Heart left ventricle (tissue), 16 donors: ENCODE results near the gene LILRA5. TPM values are rescaled to one million over a fixed set of nuclear protein-coding genes. Genes with fewer than 3 reads are reported as not detected.

Experiments used
- ATAC-seq, 4 donors: fragments of 200-7000 bp; cut with Tn5 transposase; one replicate each; pipeline ENCODE4 v1.9.1; 2020 to 2022; ENCODE audit warnings: moderate library complexity in 4 of 4, mild to moderate bottlenecking in 3 of 4, moderate number of reproducible peaks in 1 of 4
- DNase-seq, 5 donors: peaks; one replicate each; pipeline ENCODE4 v3.0.0-alpha.2; 2020
- H3K27ac ChIP-seq, 12 donors: fragments of 200-600 bp; sonication (generic) in 4 of 12; one replicate each; pipeline versions ENCODE4 v1.5.0 to v1.8.0; 2016 to 2022; ENCODE audit warnings: mild to moderate bottlenecking in 2 of 12
- H3K27me3 ChIP-seq, 9 donors: fragments of 200-600 bp; sonication (generic) in 2 of 9; one replicate each; pipeline versions ENCODE4 v1.5.1 to v1.8.0; 2016 to 2022; ENCODE audit warnings: mild to moderate bottlenecking in 3 of 9
- H3K36me3 ChIP-seq, 9 donors: fragments of 200-600 bp; sonication (generic) in 2 of 9; one replicate each; pipeline versions ENCODE4 v1.5.0 to v1.8.0; 2018 to 2022; ENCODE audit warnings: mild to moderate bottlenecking in 2 of 9
- H3K4me1 ChIP-seq, 12 donors: fragments of 200-600 bp; sonication (generic) in 4 of 12; one replicate each; pipeline versions ENCODE4 v1.5.0 to v1.8.0; 2016 to 2022; ENCODE audit warnings: mild to moderate bottlenecking in 3 of 12
- H3K4me3 ChIP-seq, 12 donors: fragments of 200-600 bp; sonication (generic) in 4 of 12; one replicate each; pipeline versions ENCODE4 v1.5.0 to v1.8.0; 2017 to 2022; ENCODE audit warnings: mild to moderate bottlenecking in 9 of 12, moderate library complexity in 4 of 12
- H3K9me3 ChIP-seq, 12 donors: fragments of 200-600 bp; sonication (generic) in 4 of 12; one replicate each; pipeline versions ENCODE4 v1.5.0 to v1.8.0; 2016 to 2022; ENCODE audit warnings: mild to moderate bottlenecking in 1 of 12
- CTCF ChIP-seq, 12 donors: fragments of 200-600 bp; sonication (generic) in 4 of 12; IDR thresholded peaks; one replicate each; pipeline versions ENCODE4 v1.5.0 to v1.8.0; 2018 to 2022; ENCODE audit warnings: antibody characterized with exemption in 12 of 12, mild to moderate bottlenecking in 5 of 12
- POLR2A ChIP-seq, 2 donors: fragments of 450-650 bp; IDR thresholded peaks; one replicate each; pipeline ENCODE4 v1.6.1; 2017; ENCODE audit warnings: antibody characterized with exemption in 2 of 2, mild to moderate bottlenecking in 2 of 2, moderate library complexity in 2 of 2
- WGBS, 4 donors: extraction: QIAGEN DNeasy Blood & Tissue Kit in 2 of 4; methylation state at CpG; one replicate each; pipeline versions ENCODE4 v1.1.5 to v1.1.7; 2013 to 2018; 5-methylcytosine and 5-hydroxymethylcytosine counted together
- intact Hi-C, 10 donors: fragments of 100-400 bp; cut with DNase I; formaldehyde crosslinking; loops; one replicate each; pipeline versions ENCODE4 v1.11.1 to v1.14.2; 2022
- polyA plus RNA-seq, 2 donors: library from polyadenylated mRNA; stranded (reverse); fragments of 200-250 nt; gene quantifications; one replicate each; pipeline ENCODE4 v1.2.3, GENCODE V29; 2013
- total RNA-seq, 9 donors: library from RNA; depleted of rRNA in 2 of 9; stranded (reverse); fragments of >200 nt in 2 of 9; fragmentation: NEBNext Ultra II Directional in 3 of 9; extraction: Animal tissue kit (Norgen Biotek cat#: 25700) in 3 of 9; gene quantifications; one replicate each; pipeline versions ENCODE4 v1.1.0 to v1.2.4, GENCODE V29; 2016 to 2023
- donor health status: ischemic (EF 13 %, LVEDD 7.1; RV severe dilation, severe dysfunction).
- donor health status: healthy with polysubstance abuse.
- donor health status: DM: no; HTN: yes; CAD: no.
- donor health status: DM: no; HTN: no; CAD: no.
- donor health status: ischemic (EF 25% LVEDD 6.9; RV normal size, moderate dysfunction).
- donor health status: ischemic (EF 25% LVEDD 5.7; RV mildly dilated, moderate dysfunction).
- donor health status: healthy.
- donor health status: DM: yes; HTN: yes; CAD: no.
- donor health status: ischemic (EF 35%, LVEDD 5.7; RV mildly dilated, moderate dysfunction).
- donor health status: nonischemic (EF 11% LVEDD 7.7; RV severe dilation, severe dysfunction).
- donor health status: DM: yes; HTN: yes; CAD: no.
- donor health status: PGD.
- donor health status: ischemic (EF 29% LVEDD 5.4; RV normal size, mild dysfunction).
- donor health status: nonischemic (EF 23%, LVEDD 6.1; RV moderate dilation, normal function).

The LILRA5 gene
- total and polyA plus RNA-seq, 11 donors = 0.19 to 16.2 (median 1.5) TPM; not detected in 1

- Histone ChIP-seq H3K36me3 (no peaks in the 10 kb centered on the region), H3K27me3 (peaks cover 0 to 34% (median 3%) of the 10 kb centered on the region in 9 donors), H3K4me1 (peaks cover 0 to 15% (median 0%) of the 10 kb centered on the region in 12 donors), H3K27ac (no peak overlapping the region), H3K9me3 (no peaks in the 10 kb centered on the region), H3K4me3 (no peak overlapping the region)
- ATAC-seq (no peak), DNase-seq (no peak)
- TF ChIP-seq POLR2A (IDR thresholded peaks at IDR 0.05) = no peak
- no peak for TF ChIP-seq CTCF (IDR thresholded peaks at IDR 0.05)
- intact Hi-C loops = no loop called here
- WGBS, 4 donors = 70 to 76% (median 74%) methylated on average over 5 of the region's 5 CpGs
Observed at GRCh38 chr19:54310543-54310942, 2.4 kb downstream of the LILRA5 start.

- Histone ChIP-seq H3K36me3 (no peaks in the 10 kb centered on the region), H3K9me3 (no peaks in the 10 kb centered on the region), H3K4me1 (peaks cover 0 to 15% (median 0%) of the 10 kb centered on the region in 12 donors), H3K27ac (no peak overlapping the region), H3K4me3 (no peak overlapping the region), H3K27me3 (peaks cover 0 to 34% (median 3%) of the 10 kb centered on the region in 9 donors)
- no peak for DNase-seq
- TF ChIP-seq CTCF (IDR thresholded peaks at IDR 0.05) (no peak), POLR2A (IDR thresholded peaks at IDR 0.05) (no peak)
- intact Hi-C loops = no loop called here
- ATAC-seq = no peak
- WGBS, 4 donors = 72 to 76% (median 74%) methylated on average over 12 of the region's 12 CpGs
Observed at GRCh38 chr19:54309811-54310210, 3.2 kb downstream of the LILRA5 start.

- Histone ChIP-seq H3K4me1 (peaks cover 0 to 28% (median 0%) of the 10 kb centered on the region in 12 donors), H3K27me3 (peaks cover 0 to 29% (median 3%) of the 10 kb centered on the region in 9 donors), H3K36me3 (no peaks in the 10 kb centered on the region), H3K4me3 (no peak overlapping the region), H3K27ac (no peak overlapping the region), H3K9me3 (no peaks in the 10 kb centered on the region)
- 80 to 89% (median 83%) methylated on average over 5 of the region's 5 CpGs for WGBS, 4 donors
- ATAC-seq = no peak
- TF ChIP-seq POLR2A (IDR thresholded peaks at IDR 0.05) = no peak
- no peak for TF ChIP-seq CTCF (IDR thresholded peaks at IDR 0.05)
- intact Hi-C loops = no loop called here
- DNase-seq = no peak
Observed at GRCh38 chr19:54307389-54308020, 5.5 kb downstream of the LILRA5 start.

- no peak for TF ChIP-seq CTCF (IDR thresholded peaks at IDR 0.05)
- TF ChIP-seq POLR2A (IDR thresholded peaks at IDR 0.05) = no peak
- peaks cover 0 to 13% (median 0%) of the 10 kb centered on the region in 9 donors for H3K27me3 ChIP-seq
- H3K27ac ChIP-seq = no peak overlapping the region
- H3K36me3 ChIP-seq = no peaks in the 10 kb centered on the region
- H3K9me3 ChIP-seq = no peaks in the 10 kb centered on the region
- no peak for DNase-seq
- intact Hi-C loops = no loop called here
- WGBS, 4 donors = 76 to 88% (median 80%) methylated on average over 1 of the region's 1 CpG
- no peak overlapping the region for H3K4me3 ChIP-seq
- no peak for ATAC-seq
- H3K4me1 ChIP-seq = peaks cover 0 to 29% (median 0%) of the 10 kb centered on the region in 12 donors
Observed at GRCh38 chr19:54305141-54305540, 7.8 kb downstream of the LILRA5 start.
